Islet precursor cell (in vitro differentiated cells): Measurements from ENCODE around the gene SYNJ2.

Experiments used
- DNase-seq: peaks from one replicate; pipeline ENCODE4 v3.0.0-alpha.2; 2018

SYNJ2 gene

DNA sequence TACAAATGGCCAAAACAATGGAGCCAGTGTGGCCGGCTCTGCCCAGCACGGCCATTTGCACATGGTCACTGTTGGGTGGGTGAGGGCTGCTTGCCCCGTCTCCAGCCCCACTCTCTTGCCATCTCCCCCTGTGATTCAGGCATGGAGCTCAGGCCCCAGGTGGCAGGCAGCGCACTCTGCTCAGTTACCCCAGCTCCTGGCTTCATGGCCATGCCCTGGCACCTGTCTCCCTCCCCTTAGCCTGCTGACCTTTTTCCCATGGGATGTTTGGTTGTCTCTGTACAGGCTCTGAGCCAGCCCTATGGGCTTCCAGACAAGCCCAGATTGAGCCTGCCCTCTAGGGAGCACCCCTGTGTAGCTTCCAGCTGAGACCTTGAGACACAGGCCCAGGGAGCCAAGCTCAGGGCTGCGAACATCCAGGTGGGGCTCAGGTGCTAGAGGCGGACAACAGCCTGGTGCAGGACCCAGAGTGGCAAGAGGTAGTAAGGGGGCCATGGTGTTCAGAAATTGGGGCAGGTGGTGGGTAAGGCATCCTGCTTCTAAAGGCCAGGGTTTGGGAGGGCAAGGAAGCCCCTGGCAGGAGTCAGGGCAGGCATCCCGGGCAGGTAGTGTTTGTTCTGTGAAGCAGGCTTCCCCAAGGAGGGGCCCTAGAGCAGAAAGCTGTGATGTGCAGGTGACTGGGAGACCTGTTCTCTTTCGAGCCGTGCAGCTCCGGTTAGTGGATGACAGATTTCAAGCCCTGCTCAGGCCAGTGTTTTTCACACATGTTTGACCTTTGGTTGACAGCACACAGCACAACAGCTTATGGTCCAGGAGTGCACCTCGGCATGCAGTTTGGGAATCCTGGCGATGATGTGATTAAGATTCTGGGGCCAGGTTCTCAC lies 17.7 kb downstream of the SYNJ2 start:
- DNase-seq = no peak

DNA sequence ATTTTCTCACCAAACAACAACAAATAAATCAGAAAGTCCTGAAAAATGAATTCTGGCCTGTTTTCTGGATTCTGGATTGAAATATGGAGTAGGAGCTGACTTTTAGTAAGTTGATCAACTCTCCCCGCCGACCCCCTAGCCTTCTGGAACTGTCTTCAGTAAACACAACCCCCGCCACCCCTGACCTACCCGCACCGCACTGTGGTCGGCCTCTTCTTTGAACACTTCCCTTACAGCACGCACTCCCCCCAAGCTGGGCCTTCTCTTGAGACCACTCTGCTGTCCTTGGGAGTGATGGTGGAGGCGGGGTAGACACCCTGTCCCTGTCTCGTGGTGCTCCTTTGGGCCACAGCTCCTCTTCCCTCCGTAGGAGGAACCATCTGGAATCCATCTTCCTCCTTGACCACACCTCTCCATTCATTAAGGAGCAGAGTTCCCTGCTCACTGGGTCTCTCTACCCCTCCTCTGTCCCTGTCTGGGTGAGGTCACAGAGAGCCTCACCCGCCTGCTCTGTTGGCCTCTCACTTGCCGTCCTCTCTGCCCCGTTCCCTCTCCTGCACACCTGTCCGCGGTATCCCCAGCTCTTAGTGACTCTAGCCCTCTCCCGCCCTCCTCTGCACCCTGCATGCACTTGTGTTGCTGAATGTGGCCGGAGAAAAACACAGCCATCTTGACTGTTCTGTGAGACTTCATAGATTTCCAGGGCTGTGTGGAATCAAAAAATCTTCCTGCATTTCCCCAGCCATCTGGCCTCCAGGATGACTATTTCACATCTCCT lies 19.1 kb downstream of the SYNJ2 start:
- DNase-seq = no peak

DNA sequence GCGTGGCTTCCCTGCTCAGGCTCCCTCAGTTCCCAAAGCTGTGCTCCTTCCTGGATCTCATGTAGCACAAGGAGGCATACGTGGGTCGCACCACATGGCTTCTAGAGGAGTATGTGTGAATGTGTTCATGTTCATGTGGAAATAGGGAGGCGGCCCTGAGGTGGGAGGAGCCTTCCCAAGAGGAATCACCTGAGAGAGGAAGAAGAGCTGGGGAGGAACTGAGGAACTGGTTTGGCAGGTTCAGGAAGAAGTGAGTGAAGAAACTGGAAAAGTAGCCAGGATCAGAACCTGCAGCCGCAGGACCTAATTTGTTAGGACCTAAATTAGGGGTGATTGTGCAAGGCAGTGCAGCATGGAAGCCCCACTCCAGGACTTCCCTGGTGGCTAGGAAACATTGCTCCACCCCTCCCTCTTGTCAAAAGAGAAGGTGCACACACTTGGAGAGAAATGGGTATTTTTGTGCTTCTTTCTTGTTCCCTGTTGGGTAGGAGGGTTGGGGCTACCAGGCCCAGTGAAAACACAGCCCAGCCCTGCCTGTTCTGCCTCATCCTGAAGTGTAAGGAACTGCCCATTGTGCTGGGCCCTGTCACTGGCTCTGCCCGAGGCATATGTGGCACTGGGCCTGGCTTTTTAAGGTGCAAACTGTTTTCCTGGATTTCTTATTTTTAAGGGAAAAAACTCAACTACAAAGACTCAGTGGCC lies 20.7 kb downstream of the SYNJ2 start:
- DNase-seq = peak; percentile 89

DNA sequence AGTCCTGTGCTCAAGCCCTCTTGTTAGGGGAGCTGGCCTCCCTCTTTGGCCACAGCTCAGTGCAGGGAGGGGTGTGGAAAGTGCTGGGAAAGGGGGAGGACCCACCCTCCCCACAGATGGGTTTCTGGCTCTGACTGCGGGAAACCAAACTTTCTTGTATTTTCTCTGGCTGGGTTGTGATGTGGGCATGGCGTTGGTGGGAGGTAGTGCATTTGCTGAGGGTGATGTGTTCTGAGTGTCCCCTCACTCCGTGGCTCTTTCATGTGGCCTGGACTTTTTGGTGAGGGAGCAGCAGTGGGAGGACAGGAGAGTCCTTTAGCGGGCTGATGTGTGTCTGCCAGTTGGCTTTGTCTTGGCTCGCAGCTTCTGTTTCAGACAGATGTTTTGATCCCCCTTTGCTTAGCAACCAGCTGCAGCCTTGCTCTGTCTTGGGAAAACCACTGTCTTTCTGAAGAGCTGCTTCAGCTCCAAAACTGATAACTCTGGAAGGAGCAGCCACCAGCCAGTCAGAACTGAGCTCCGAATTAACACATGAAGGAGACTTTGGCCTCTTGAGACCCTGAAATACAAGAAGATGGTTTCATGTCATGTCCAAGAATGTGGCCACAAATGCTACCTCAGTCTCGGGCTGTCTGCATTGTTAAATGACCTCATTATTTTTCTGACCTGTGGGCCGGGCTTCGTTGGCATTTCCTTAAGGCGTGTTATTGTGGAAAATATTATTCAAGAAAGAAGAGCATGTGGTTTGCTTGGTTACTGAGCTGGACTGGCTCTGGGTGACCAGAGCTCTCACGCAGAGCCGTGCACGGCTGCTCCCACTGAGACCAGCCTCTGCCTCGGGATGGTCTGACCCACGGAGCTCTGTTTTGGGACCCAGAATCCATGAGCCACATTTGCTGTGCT lies 21.5 kb downstream of the SYNJ2 start:
- DNase-seq = no peak

DNA sequence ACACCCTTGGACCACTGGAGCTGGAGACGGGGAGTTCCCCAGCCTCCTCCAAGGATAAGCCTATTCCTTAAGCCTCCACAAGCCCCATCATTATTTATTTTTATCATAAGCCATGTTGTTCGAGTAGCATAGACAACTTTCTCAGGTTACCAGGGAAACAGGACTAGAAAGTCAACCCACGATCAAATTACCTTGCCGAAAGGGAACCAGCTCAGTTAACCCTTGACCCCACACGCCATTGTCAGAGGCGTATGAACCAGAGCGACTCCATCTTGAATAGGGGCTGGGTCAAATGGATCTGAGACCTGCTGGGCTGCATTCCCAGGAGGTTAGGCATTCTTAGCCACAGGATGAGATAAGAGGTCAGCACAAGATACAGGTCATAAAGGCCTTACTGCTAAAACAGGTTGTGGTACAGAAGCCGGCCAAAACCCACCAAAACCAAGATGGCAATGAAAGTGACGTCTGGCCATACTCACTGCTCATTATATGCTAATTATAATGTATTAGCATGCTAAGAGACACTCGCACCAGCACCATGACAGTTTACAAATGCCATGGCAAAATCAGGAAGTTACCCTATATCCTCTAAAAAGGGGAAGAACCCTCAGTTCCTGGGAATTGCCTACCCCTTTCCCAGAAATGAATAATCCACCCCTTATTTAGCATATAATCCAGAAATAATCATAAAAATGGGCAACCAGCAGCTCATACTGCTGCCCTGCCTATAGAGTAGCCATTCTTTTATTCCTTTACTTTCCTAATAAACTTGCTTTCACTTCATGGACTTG lies 22.4 kb downstream of the SYNJ2 start:
- no peak for DNase-seq

DNA sequence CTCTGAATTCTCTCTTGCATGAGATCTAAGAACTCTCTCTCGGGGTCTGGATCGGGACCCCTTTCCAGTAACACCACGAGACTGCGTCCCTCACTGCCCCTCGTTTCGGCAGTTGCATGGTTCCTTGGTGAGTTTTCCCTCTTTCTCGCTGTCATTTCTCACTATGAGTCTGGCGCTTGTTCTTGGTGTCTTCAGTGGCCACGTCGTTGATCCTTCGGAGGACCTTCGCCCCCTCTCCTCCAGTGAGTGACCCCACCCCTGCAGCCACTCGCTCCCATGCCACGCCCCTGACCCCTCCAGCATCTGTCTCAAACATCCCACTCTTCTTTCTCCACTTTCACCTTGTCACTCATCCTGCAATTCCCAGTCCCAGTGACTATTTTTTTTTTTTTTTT lies 23.0 kb downstream of the SYNJ2 start:
- DNase-seq = no peak

DNA sequence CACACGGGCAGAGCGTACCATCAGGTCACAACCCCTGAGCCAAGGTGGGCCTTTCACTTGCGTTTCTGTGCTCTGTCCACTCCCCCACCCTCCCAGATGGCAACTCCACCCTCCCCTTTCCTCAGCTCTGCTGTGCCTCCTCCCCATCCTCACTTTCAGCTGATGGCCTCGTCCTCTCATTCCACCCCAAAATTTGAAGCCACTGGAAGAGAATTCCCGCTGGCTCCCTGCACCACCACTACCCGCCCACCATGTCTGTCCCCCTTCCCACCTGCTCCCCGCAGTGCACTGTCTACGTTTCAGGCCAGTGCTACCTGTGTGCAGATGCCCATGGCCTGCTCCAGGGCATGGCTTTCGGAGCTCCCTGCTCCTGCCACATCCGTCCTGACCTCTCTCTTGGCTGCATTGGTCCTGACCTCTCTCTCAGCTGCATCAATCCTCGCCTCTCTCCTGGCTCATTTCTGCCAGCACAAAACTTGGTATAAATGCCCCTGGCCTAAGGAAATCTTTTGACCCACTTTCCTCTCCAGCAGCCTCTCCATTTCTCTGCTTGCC lies 24.0 kb downstream of the SYNJ2 start:
- DNase-seq = no peak

DNA sequence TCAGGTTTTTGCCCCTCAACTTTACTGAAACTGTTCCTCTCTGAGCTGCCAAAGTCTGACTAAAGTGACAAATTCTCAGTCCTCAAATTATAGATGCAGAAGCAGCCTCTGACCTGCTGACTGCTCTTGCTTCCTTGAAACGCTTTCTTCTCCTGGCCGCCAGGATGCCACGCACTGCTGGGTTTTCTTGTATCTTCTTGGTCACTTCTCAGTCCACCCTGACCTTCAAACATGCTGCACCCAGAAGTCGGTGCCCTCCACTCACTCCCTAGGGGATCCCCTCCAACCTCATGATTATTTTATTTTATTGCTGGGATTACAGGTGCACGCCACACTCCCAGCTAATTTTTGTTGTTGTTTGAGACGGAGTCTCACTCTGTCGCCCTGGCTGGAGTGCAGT lies 24.7 kb downstream of the SYNJ2 start:
- no peak for DNase-seq

DNA sequence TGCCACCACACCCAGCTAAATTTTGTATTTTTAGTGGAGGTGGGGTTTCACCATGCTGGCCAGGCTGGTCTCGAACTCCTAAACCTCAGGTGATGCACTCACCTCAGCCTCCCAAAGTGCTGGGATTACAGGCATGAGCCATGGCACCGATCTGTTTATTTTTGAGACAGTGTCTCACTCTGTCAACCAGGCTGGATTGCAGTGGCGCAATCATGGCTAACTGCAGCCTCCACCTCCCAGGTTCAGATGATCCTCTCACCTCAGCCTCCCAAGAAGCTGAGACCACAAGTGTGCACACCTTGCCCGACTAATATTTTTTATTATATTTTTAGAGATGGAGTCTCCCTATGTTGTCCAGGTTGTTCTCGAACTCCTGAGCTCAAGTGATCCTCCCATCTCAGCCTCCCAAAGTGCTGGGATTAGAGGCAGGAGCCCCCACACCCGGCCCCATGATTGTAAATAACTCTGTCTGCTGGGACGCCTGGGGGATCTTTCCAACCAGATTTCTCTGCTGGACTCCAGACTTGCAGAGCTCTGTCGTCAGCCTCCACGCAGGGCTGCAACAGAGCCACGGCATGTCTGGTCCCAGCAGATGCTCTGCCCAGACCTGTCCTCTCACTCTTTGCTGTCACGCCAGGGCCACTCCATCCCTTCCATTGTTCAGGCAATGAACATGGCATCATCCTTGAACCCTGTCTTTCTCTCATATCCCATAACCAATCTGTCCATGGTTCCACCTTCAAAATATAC lies 25.3 kb downstream of the SYNJ2 start:
- no peak for DNase-seq

DNA sequence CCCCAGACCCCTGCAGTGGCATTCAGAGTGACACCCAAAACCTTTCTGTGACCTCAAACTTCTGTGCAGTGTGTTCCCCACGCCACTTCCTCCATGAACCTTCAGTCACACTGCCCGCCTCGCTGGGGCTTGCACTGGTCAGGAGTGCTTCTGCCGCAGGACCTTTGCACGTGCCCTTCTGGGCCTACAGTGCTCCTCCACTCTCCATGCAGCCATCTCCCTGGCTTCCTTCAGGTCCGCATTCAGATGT lies 27.1 kb downstream of the SYNJ2 start:
- DNase-seq = no peak

DNA sequence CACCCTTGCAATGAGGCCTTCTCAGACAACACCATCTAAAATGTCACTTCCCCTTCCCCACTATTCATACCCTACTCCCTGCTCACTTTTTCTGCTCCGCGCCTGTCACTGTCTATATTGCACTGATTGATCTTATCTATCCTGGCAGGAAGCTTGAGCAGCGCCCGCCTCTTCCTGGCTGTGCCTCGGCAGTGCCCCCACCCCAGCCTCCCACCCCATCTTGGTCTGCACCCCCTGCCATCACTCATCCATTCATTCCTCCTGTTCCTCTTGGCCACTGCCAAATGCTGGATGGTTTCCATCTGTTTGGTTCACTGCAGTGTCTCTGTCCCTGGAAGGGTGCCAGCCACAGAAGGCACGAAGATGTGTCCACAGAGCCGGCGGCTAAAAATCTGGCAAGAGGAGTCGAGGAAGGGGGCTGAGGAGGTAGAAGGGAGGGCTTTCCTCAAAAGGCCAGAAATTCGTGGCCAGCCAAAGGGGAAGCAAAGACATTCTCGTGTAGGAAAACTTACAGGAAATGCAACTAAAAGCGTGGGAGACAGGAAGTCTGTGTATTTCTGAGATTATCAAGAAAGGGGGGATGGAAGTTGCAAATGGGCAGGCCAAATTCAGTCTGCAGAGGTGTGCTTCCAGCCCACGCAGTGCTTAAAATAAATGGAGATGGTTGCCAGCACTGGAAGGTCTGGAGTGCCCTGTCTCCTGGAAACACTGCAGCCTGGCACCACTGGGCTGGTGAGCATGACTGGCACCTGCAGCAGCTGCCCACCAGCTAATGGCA lies 27.6 kb downstream of the SYNJ2 start:
- no peak for DNase-seq

DNA sequence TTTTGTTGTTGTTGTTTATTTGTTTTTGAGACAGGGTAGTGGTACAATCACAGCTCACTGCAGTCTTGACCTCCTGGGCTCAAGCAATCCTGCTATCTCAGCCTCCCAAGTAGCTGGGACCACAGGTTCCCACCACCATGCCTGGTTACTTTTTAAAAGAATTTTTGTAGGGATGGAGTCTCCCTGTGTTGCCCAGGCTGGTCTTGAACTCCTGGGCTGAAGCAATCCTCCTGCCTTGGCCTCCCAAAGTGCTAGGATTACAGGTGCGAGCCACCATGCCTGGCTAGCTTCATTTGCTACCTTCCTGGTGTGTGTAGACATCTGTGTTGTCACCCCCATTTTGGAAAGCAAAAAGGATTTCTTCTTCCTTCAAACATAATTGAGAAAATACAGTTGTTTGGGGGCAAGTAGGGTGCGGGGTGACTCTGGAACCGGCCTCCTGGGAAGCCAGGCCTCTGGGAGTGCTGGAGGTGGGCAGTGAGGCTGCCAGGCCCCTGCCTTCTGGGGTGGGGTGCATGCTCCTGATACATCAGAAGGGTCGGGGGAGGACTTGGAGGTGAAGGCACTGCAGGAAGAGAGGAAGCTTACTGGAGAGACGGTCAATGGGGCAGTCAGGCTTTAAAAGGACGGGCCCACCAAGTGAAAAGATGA lies 28.4 kb downstream of the SYNJ2 start:
- no peak for DNase-seq

DNA sequence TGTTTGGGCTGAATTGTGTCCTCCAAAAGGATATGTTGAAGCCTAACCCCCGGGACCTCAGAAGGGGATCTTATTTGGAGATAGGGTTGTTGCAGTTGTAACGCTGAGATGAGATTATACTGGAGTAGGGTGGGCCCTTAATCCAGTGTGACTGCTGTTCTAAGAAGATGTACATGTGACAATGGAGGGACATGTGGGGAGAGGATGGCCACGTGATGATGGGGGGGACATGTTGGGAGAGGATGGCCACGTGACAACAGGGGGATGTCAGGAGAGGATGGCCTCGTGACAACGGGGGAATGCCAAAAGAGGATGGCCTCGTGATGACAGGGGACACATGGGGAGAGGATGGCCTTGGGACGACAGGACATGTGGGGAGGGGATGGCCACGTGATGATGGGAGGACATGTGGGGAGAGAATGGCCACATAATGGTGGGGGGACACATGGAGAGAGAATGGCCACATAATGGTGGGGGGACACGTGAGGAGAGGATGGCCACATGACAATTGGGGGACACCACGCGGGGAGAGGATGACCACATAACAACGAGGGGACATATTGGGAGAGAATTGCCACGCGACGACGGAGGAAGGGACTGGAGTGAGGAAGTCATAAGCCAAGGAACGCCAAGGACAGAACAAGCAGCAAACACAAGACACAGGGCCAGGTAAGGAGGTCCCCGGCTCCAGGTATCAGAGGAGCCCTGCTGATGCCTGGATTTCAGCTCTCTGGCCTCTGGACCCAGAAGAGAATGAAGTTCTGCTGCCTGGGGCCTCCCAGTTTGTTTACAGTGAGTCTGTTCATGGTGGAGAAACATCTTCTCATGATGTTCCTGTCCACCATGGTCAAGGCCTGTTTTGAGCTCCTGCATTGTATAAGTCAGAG lies 29.2 kb downstream of the SYNJ2 start:
- DNase-seq = no peak

DNA sequence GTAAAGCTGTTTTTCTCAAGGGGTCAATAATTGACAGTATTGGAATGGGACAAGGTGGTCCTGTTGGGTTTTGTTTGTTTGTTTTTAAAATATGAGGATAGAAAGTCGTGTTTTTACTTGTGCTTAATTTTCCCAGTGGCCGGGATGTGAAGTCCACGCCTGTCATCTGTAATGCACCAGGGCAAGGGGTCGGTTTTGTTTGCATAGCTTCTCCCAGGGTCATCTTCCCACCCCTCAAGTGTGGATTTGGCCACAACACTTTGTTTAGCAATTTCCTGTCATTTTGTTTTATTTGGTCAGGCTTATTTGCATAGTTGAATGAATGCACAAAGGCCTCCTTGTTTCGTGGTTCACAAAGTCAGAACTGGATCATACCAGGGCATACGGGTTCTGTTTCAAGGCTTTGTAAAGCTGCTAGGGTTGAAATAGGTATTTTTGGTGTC lies 29.8 kb downstream of the SYNJ2 start:
- DNase-seq = no peak

DNA sequence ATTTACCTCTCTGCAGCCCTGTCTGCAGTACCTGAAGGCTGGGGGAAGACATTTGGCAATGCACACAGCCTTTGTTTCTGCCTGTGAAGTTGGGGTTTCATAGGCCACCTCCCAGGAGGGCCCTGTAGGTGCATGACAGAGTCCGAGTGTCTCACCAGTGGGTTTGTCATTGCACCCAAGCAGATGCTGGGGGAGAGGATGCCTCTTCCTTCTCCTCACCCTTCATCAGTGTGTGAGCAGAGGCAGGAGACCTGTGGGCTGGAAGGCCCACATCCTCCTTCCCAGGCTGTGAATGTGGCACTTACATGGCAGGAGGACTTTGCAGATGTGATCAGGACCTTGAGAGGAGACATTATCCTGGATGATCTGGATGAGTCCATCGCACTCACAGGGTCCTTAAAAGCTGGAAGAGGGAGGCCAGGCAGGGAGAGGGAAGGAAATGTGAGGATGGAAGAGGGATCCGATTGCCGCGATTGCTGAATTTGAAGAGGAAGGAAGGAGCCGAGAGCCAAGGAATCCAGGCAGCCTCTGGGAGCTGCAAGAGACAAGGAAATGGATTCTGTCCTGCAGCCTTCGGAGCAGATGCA lies 30.4 kb downstream of the SYNJ2 start:
- no peak for DNase-seq

DNA sequence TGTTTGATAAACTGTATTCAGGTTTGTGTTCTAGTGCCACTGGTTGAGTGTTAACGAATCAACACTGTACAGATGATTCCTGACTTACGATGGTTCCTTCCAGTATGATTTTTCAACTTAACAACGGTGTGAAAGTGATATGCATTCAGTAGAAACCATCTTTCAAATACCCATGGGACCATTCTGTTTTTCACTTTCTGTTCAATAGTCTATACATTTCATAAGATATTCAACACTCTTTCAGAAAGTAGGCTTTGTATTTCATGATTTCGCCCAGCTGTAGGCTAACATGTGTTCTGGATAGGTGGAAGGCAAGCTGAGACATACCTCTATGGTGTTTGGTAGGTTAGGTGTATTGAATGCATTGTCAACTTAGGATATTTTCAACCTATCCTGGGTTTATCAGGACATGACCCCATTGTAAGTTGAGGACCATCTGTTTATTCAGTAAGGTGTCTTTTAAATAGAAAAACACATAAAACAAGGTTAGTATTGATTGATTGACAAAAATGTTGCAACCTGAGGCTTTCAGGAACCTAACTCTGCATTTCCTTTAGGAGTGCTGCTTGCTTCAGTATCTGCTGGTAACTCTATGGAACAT lies 32.3 kb downstream of the SYNJ2 start:
- no peak for DNase-seq

DNA sequence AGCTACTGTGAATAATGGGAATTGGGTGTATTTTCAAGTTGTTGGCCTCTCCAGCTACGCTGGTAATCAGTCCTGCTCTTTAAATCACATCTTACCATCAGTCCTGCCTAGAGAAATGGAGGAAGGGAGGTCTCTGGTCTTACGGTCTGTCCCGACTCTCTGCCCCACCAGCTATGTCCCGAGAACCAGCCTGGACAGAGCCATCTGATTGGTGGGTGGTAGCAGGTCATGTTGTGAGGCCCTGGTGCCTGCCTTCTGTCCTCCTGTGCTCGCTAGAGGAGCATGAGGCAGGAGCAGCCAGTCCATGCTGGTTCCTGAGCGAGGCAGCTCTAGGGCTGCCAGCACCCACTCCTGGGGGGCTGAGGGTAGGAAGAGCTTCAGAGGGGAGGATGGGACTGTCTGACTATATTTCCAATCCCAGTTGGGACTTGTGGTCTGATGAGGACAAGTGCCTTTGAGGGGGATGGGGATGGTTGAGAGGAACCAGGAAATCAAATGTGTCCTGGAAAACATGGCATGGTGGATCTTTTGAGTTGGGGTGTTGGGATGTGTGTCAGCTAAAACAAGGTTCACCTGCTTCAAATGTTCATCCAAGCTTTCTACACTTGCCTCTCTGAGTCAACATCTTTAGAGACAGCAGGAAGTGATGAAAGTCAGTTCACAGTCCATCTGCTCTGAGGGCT lies 33.0 kb downstream of the SYNJ2 start:
- no peak for DNase-seq
